SJCRH30 (cell line): ENCODE data around the gene TSEN2. TPM values are rescaled to one million over a fixed set of nuclear protein-coding genes. Genes with fewer than 3 reads are reported as not detected.
"Not testable (repeated sequence)": the region's sequence is repeated elsewhere in the genome, so short reads cannot be mapped to it uniquely, and the experiment has no call there.

Source experiments
- DNase-seq, 2 experiments: peaks; one replicate each; pipeline ENCODE4 v3.0.0-alpha.2; 2015 to 2020
- H3K27ac ChIP-seq: fragments of 250-450 bp; sonication (Bioruptor Pico); 2 replicates; pipeline ENCODE4 v1.5.1; 2020; ENCODE audit warnings: mild to moderate bottlenecking, moderate library complexity
- H3K27me3 ChIP-seq: fragments of 250-450 bp; sonication (Bioruptor Pico); 2 replicates; pipeline ENCODE4 v1.5.1; 2020; ENCODE audit warnings: mild to moderate bottlenecking, moderate library complexity
- H3K36me3 ChIP-seq: fragments of 250-450 bp; sonication (Bioruptor Pico); 2 replicates; pipeline ENCODE4 v1.5.1; 2020; ENCODE audit warnings: mild to moderate bottlenecking, moderate library complexity
- H3K4me1 ChIP-seq: fragments of 250-450 bp; sonication (Bioruptor Pico); 2 replicates; pipeline ENCODE4 v1.5.1; 2020; ENCODE audit warnings: mild to moderate bottlenecking, moderate library complexity
- H3K4me3 ChIP-seq: fragments of 250-450 bp; sonication (Bioruptor Pico); 2 replicates; pipeline ENCODE4 v1.5.1; 2020; ENCODE audit warnings: mild to moderate bottlenecking, moderate library complexity
- H3K9me3 ChIP-seq: fragments of 250-450 bp; sonication (Bioruptor Pico); replicated peaks from 2 replicates; pipeline ENCODE4 v1.5.1; 2020; ENCODE audit warnings: mild to moderate bottlenecking, moderate library complexity
- total RNA-seq: library from RNA; depleted of rRNA; stranded (reverse); fragments of >200 nt; shearing (Covaris generic); gene quantifications from 2 replicates; pipeline ENCODE4 v1.2.3, GENCODE V29; 2014

TSEN2 gene
- total RNA-seq, 1 experiment from 2014 or later = 17.2 TPM

DNA sequence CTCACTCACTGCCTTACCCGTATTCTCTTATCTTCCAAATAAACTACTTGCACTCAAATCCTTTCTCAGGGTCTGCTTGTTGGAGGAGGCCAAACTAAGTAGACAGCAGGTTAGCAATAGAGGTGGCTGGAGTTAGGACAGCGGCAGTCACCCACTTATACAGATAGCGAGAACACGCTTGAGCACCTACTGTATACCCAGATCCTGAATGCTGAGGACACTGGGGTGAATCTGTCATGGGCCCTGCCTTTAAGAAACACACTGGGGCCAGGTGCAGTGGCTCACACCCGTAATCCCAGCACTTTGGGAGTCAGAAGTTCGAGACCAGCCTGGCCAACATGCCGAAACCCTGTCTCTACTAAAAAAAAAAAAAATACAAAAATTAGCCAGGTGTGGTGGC is 38.0 kb upstream of the TSEN2 start:
- H3K9me3 ChIP-seq = no peaks in the 10 kb centered on the region
- no peak overlapping the region for H3K4me3 ChIP-seq
- H3K27ac ChIP-seq = no peak overlapping the region
- DNase-seq = no peak
- H3K4me1 ChIP-seq = peaks cover 11% of the 10 kb centered on the region; the same call in 1 of the 2 replicates
- peaks cover 12% of the 10 kb centered on the region; the same call in 1 of the 2 replicates for H3K27me3 ChIP-seq
- no peaks in the 10 kb centered on the region for H3K36me3 ChIP-seq

DNA sequence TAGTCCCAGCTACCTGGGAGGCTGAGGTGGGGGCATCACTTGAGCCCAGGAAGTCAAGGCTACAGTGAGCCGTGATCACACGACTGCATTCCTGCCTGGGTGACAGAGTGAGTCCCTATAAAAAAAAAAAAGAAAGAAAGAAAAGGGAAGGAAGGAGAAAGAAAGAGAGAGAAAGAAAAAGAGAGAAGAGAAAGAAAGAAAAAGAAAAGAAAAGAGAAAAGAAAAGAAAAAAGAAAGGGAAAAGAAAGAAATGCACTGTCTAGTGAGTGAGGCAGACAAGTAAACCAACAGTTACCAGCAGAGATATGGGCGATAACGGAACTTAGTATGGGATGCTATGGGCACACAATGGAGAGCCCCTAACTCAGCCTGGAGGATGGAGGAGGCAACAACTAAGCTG is 37.2 kb upstream of the TSEN2 start:
- Histone ChIP-seq H3K4me3 (no peak overlapping the region), H3K9me3 (no peaks in the 10 kb centered on the region), H3K36me3 (no peaks in the 10 kb centered on the region), H3K27ac (no peak overlapping the region), H3K4me1 (peaks cover 11% of the 10 kb centered on the region; the same call in 1 of the 2 replicates), H3K27me3 (peaks cover 12% of the 10 kb centered on the region; the same call in 1 of the 2 replicates)
- no peak for DNase-seq

DNA sequence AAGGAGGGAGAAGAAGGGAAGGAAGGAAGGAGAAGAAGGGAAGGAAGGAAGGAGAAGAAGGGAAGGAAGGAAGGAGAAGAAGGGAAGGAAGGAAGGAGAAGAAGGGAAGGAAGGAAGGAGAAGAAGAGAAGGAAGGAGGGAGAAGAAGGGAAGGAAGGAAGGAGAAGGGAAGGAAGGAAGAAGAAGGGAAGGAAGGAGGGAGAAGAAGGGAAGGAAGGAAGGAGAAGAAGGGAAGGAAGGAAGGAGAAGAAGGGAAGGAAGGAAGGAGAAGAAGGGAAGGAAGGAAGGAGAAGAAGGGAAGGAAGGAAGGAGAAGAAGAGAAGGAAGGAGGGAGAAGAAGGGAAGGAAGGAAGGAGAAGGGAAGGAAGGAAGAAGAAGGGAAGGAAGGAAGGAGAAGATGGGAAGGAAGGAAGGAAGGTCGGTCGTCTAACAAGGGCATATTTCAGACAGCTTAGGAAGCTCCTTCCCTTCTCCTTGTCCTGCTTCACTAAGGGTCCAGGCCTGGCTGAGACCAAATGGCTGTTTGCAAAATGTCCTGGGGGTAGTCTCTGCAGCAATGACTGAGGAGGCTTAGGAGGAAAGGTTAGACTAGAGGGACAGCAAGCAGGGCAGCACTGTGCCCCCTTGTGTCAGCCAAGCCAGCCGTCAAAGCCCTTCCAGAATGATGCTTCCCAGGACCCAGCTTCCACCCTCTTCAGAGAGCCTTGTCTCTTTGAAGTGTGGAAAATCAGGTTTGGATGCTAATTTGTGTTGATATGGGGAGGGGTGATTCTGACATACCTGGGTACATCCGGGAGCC is 35.7 kb upstream of the TSEN2 start:
- H3K4me1 ChIP-seq, DNase-seq, H3K9me3 ChIP-seq, H3K27me3 ChIP-seq, H3K27ac ChIP-seq, H3K36me3 ChIP-seq, H3K4me3 ChIP-seq: not testable (repeated sequence)

DNA sequence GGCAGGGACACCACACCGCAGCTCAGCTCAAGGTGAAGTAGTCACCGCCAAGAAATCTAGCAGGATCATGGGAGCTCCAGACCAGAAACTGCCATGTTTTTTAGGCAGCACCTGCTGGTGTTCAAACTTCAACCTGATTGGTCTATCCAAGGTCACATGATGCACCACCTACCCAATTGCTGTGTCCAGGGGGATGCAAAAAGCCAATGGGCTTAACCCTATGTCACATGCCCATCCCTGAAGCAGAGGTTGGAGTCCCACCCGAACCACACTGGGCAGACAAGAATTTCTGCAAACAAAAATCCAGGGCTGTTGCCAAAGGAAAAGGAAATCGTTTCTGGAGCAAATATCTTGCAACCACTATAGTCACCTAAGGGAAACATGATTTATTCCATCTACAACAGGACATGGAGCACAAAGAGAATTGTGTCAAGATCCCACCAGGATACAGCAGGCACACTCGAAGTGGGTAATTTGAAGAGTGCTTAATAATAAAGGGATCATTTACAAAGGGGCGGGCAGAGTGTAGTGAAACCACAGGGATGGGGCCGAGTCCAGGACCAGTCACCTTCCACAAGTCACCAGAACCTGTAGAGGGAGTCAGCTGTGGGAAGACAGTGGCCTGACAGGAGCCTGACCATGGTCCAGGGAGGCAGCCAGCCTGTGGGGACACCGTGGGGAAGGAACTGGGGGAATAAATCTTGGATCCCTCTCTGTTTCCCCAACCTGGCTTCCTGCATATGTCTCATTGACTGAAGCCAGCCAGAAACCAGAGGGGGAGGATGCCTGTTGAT is 34.2 kb upstream of the TSEN2 start:
- Histone ChIP-seq H3K27me3 (no peaks in the 10 kb centered on the region), H3K27ac (no peak overlapping the region), H3K9me3 (no peaks in the 10 kb centered on the region), H3K4me1 (no peaks in the 10 kb centered on the region), H3K36me3 (no peaks in the 10 kb centered on the region), H3K4me3 (no peak overlapping the region)
- DNase-seq = peak in 1 of 2 experiments; percentile 6

DNA sequence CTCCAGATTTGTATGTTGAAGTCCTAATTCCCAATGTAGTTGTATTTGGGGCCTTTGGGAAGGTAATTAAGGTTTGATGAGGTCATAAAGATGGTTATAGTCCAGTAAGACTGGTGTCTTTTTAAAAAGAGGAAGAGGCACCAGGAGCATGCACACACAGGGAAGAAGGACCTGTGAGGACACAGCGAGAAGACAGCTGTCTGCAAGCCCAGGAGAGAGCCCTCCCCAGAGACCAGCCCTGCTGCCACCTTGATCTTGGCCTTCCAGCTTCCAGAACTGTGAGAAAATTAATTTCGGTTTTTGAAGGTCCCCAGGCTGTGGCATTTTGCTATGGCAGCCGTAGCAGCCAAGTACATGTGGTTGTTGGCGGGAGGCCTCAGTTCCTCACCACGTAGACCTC is 32.8 kb upstream of the TSEN2 start:
- Histone ChIP-seq H3K27ac (no peak overlapping the region), H3K36me3 (no peaks in the 10 kb centered on the region), H3K4me3 (no peak overlapping the region), H3K4me1 (no peaks in the 10 kb centered on the region), H3K9me3 (no peaks in the 10 kb centered on the region), H3K27me3 (no peaks in the 10 kb centered on the region)
- DNase-seq = no peak

DNA sequence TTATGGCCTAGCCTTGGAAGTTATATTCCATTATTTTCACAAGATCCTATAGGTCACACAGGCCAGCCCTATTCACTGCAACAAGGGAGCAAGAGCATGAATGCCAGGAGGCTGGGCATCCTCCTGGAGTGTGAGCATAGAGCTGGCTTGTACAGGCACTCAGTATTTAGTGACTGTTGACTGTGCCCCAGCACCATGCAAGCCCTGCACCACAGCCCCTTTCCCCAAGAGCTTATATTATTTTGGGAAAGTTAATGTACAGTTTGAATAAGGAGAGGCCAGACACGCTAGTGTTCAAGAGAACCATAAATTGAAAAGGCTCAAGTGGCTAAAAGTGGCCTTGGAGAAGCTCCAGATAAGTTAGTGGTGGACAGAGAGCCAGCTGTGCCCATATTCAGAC is 32.3 kb upstream of the TSEN2 start:
- H3K27me3 ChIP-seq = no peaks in the 10 kb centered on the region
- H3K36me3 ChIP-seq = no peaks in the 10 kb centered on the region
- no peak overlapping the region for H3K4me3 ChIP-seq
- H3K9me3 ChIP-seq = no peaks in the 10 kb centered on the region
- H3K4me1 ChIP-seq = no peaks in the 10 kb centered on the region
- no peak overlapping the region for H3K27ac ChIP-seq
- DNase-seq = no peak

DNA sequence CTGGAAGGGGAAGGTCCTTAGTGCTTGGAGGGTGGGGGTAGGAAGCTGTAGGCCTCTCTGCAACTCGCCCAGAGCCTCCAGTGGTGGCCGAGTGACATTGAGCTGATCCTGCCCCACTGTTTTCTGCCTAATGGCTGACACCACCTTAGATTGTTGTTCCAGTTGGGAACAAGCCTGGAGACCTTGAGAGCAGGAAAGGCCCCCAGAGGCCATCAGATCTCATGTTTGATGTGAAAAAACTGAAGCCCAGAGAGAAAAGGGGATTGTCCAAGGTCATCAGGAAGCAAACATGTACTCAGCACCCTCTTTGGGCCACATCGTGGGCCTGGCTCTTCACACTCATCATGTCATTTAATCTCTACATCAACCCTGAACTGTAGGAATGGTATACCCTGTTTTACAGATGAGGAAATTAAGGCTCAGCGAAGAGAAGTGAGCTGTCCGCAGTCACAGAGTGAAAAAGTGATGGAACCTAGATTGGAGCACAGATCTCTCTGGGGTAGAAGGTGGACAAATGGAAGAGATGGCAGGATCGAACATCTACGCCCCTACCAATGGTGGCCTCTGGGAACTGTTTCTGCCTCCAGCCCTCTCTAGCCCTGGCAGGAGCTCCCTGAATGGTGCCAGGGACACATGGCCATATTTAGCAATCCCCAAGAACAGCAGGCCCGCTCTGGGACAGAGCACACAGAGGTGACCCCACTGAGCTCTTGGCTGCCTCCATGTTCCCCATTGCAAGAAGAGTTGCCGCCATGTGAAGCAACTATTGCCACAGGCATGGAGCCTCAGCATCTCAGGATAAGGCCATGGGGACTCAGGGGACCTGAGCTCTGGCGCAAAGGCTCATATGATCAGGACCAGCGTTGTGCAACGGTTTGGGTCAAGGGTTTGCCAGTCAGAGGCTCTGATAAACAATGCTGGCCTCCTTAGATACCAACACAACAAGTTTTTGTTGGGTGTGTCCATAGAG is 31.6 kb upstream of the TSEN2 start:
- Histone ChIP-seq H3K9me3 (no peaks in the 10 kb centered on the region), H3K36me3 (no peaks in the 10 kb centered on the region), H3K27ac (no peak overlapping the region), H3K27me3 (no peaks in the 10 kb centered on the region), H3K4me3 (no peak overlapping the region), H3K4me1 (no peaks in the 10 kb centered on the region)
- no peak for DNase-seq

DNA sequence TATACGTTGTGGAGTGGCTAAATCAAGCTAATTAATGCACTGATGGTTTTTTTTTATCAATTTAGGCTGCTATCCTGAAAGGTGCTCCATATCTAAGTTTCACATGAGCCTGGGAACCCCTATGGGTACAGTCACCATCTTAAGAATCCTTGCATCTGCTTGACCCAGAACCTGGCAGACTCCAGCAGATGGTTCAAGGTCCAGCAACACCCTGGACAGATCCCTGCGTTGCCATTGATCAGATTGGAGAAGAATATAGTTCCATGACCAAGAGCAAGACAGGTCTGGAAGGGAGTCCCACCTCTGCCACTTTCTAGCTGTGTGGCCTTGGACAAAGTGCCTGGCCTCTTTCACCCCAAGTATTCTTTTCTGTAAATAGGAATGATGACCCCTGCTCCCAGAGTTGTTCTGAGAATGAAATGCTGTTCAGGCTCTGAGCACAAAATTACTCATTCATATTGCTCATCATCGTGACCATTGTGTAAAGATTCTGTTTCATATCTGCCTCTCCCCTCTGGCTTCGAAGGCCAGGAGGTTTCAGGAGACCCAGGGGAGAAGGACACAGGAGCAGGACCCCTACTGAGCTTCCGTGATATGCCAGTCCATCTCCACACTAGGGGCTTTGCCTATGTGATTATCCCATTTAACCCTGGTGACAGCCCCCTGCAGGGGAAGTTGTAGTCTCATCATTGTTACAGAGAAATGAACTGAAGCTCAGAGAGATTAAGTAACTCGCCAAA is 30.0 kb upstream of the TSEN2 start:
- no peak overlapping the region for H3K27ac ChIP-seq
- no peaks in the 10 kb centered on the region for H3K9me3 ChIP-seq
- H3K36me3 ChIP-seq = no peaks in the 10 kb centered on the region
- no peak for DNase-seq
- no peaks in the 10 kb centered on the region for H3K4me1 ChIP-seq
- H3K27me3 ChIP-seq = no peaks in the 10 kb centered on the region
- no peak overlapping the region for H3K4me3 ChIP-seq

DNA sequence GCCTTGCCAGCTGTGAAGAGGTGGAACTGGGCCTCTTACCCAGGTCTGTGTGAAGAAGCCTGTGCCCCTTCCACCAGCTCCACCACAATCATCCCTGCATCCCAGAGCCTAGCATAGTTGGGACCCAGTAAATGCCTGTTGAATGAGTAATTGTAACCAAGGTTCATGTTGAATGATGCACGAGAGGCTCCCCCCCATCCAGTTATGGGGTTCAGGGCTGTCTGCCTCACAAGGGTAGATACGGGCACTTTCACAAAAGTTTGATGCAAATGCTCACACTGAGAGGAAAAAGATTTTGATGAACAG is 29.5 kb upstream of the TSEN2 start:
- H3K27me3 ChIP-seq = no peaks in the 10 kb centered on the region
- no peaks in the 10 kb centered on the region for H3K36me3 ChIP-seq
- H3K27ac ChIP-seq = no peak overlapping the region
- no peaks in the 10 kb centered on the region for H3K4me1 ChIP-seq
- no peak overlapping the region for H3K4me3 ChIP-seq
- no peak for DNase-seq
- no peaks in the 10 kb centered on the region for H3K9me3 ChIP-seq

DNA sequence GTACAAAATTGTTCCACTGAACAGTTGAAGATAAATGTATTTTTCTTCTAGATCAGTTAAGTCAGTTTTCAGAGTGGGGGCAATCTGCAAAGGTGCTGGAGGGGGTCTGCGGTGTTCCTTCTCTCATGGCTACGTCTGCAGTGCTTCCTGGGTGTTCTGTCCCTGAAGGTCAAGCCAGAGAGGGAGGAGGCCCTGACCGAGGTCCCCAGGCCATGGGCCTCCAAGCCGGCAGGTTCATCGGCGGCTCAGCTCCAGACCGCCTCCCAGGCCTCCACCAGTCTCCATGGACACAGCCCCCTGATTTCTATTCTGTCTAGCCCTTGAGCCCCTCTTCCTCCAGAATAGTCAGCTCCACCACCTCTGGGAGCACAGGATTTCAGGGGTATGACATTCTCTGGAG is 28.5 kb upstream of the TSEN2 start:
- H3K27ac ChIP-seq = no peak overlapping the region
- no peaks in the 10 kb centered on the region for H3K9me3 ChIP-seq

DNA sequence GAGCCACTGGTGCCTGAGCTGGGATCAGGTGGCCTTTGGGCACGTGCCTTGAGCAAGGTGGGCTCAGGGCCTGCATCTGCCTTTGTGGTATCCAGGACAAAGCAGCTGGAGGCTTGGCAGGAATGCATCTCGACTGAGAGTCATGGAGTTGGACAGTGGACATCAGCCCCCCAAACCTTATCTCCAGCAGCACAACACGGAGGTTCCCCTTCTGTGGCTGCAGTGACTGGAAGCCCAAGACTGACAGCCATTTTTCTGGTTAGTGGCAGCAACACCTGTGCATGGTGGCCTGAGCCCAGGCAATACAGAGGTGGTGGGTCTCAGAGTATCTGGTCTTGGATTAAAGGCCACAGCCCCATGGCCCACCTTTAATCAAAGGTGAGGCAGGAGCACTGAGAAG is 27.8 kb upstream of the TSEN2 start:
- H3K27ac ChIP-seq = no peak overlapping the region
- DNase-seq = no peak
- H3K27me3 ChIP-seq = no peaks in the 10 kb centered on the region; the same call in 1 of the 2 replicates
- no peaks in the 10 kb centered on the region for H3K4me1 ChIP-seq
- H3K36me3 ChIP-seq = no peaks in the 10 kb centered on the region
- no peak overlapping the region for H3K4me3 ChIP-seq
- no peaks in the 10 kb centered on the region for H3K9me3 ChIP-seq

More for the DNA sequence above, 28.5 kb upstream of the TSEN2 start:
- Histone ChIP-seq H3K4me3 (no peak overlapping the region), H3K27me3 (no peaks in the 10 kb centered on the region; the same call in 1 of the 2 replicates), H3K4me1 (no peaks in the 10 kb centered on the region), H3K36me3 (no peaks in the 10 kb centered on the region)
- DNase-seq = no peak

DNA sequence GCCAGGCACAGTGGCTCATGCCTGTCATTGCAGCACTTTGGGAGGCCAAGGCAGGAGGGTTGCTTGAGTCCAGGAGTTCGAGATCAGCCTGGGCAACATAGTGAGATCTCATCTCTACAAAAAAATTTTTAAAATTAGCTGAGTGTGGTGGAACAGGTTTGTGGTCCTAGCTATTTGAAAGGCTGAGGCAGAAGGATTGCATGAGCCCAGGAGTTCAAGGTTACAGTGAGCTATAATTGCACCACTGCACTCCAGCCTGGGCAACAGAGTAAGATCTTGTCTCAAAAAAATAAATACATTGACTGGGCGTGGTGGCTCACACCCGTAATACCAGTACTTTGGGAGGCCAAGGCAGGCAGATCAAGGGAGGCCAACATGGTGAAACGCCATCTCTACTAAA is 26.9 kb upstream of the TSEN2 start:
- not testable (repeated sequence) for H3K27me3 ChIP-seq, H3K4me1 ChIP-seq, H3K36me3 ChIP-seq, H3K9me3 ChIP-seq, DNase-seq, H3K4me3 ChIP-seq, H3K27ac ChIP-seq

DNA sequence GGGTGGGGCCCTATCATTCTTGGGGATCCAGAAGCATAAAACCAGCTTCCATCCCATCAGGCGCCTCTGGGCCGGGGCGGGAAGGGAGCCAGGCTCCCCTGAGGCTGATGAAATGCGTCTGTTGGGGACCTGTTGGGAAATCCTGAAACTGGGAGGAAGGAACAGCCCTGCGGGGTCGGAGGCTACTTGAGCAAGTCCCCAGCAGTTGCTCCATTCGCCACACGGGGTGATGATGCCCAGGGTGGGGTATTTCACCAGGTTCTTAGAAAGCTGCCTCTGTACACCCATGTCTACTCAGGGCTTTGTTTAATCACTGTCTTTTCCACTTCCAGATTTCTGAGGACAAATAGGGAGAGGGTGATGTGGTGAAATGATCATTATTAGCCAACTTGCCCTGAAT is 25.4 kb upstream of the TSEN2 start:
- no peak for DNase-seq
- Histone ChIP-seq H3K4me3 (no peak overlapping the region), H3K36me3 (no peaks in the 10 kb centered on the region), H3K9me3 (no peaks in the 10 kb centered on the region), H3K27me3 (no peaks in the 10 kb centered on the region; the same call in 1 of the 2 replicates), H3K4me1 (no peaks in the 10 kb centered on the region), H3K27ac (no peak overlapping the region)

DNA sequence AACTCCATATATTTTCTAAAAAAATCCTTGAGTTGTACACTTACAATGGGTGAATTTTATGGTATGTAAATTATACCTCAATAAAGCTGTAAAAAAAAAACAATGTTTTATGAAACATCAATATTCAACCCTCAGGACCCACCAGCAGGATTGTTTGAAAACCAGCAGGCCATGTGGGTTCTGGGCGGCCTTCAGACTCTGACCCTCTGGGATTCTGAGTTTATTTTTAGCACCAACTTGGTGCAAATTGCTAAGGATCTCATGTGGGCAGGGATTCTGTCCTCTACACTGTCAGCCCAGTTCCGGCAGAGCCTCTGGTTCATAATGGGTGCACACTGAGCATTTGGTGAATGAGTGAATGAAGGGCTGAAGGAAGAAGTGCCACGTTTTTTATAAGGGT is 24.2 kb upstream of the TSEN2 start:
- H3K36me3 ChIP-seq = no peaks in the 10 kb centered on the region
- DNase-seq = no peak
- H3K4me1 ChIP-seq = no peaks in the 10 kb centered on the region
- H3K9me3 ChIP-seq = no peaks in the 10 kb centered on the region
- no peak overlapping the region for H3K27ac ChIP-seq
- H3K4me3 ChIP-seq = no peak overlapping the region
- no peaks in the 10 kb centered on the region; the same call in 1 of the 2 replicates for H3K27me3 ChIP-seq
